Kidney glomerular epithelial cell (primary cell): ENCODE data around the gene FBLN1.
A peak's percentile ranks its signal among the peaks of the same experiment; 100 is the strongest.
"Not testable (repeated sequence)": the region's sequence is repeated elsewhere in the genome, so short reads cannot be mapped to it uniquely, and the experiment has no call there.

ENCODE experiments used
- DNase-seq: peaks from one replicate; lab custom pipeline; 2025; lab: John Stamatoyannopoulos, UW

The FBLN1 gene

GRCh38 chr22:45548991-45549761 lies 46.5 kb downstream of the FBLN1 start:
- DNase-seq = no peak

GRCh38 chr22:45549762-45550378 lies 47.2 kb downstream of the FBLN1 start:
- no peak for DNase-seq

DNA sequence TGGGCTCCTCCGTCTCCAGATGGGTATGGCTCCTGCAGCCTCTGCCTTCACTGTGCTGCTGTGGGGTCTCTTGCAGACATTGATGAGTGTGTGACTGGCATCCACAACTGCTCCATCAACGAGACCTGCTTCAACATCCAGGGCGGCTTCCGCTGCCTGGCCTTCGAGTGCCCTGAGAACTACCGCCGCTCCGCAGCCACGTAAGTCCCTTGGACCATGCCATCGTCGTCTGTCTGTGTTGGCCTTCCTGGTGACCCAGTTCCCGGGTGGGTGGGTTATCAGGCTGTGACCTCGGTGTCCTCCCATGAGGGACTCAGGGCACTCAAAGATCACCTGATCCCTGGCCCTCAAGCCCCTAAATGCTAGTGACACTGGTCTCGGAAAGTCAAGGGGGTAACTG lies 47.7 kb downstream of the FBLN1 start:
- no peak for DNase-seq

- no peak for DNase-seq
Measured at GRCh38 chr22:45550891-45551290, 48.2 kb downstream of the FBLN1 start.

DNA sequence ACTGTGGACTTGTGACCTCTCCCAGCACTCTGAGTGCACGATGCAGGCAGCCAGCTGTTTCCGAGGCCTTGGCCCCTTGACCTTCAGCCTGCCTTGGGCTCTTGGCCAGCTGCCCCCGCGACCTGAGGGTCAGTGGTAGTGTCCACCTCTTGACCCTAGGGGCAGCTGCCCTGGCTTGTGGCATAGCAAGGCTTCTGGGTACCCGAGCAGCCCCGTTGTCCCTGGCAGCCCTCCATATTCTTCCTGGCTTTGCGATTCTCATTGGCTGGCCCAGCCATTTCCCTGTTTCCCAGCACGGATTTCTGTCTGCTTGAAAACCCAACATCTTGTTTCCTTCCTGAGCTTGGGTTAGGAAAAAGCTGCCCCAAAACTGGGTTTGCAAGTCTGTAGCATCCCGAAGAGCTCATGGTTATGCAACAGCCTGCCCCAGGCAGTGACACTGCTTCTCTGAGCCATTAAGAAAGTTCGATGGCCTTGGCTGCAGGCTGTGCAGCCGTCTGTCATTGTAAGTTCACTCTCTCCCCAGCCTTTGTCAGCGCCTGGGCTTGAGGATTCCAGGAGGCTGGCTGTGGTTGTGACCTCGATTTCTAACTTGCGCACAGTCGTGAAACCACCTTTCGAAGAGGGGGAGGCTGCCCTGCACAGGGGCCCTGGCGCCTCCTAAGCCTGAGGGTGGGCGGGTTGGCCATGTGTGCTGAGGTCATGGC lies 48.8 kb downstream of the FBLN1 start:
- no peak for DNase-seq

DNA sequence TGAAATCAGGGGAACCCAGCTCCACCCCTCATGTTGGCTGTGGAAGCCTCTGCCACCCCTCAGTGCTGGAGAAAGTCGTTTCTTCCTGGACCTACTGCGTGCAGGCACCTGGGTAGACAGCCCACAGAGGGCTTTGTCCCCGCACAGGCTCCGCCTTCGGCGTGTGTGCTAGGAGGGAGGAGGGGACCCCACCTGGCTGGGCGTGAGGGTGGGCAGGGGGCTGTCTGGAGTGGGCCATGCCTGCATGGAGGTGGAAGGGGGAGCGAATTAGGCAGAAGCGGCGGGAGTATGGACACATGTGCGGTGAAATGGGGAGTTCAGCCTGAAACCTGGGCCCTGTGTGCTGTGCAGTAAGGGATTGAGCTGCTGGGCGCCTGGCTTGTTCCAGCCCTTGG lies 49.3 kb downstream of the FBLN1 start:
- no peak for DNase-seq

GRCh38 chr22:45552580-45553350 lies 50.1 kb downstream of the FBLN1 start:
- peak; percentile 69 for DNase-seq

DNA sequence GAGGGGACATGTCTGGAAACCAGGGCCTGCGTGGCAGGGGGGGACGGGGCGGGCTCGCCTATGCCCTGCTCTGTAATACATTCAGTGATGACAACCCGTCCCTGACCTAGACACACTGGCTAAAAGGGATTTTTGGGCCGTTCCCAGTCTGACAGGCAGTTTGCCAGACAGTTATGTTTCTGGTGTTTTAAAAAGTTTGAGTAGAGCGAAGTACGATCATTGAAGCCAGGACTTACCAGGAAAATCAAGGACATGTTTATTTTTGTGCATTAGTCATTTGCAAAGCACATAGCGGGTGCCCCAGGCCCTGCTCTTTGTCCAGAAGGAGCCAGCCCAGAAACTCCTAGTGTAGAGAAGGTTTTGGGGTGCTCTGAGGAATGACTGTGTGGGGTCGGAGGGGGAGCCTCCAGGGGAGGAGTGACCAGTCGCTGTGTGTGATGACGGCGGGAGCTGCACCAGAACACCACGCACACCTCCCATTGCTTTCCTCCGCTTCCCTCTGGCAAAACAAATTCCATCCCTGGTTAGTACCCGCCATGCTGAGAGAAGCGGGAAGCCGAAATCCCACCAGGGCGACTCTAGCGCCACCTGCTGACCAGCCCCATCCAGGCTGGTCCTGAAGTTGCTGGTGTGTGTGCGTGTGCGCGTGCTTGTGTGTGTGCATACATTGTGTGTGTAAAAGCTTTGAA lies 50.8 kb downstream of the FBLN1 start:
- peak; percentile 32 for DNase-seq

GRCh38 chr22:45554040-45554406 lies 51.3 kb downstream of the FBLN1 start:
- DNase-seq = no peak

DNA sequence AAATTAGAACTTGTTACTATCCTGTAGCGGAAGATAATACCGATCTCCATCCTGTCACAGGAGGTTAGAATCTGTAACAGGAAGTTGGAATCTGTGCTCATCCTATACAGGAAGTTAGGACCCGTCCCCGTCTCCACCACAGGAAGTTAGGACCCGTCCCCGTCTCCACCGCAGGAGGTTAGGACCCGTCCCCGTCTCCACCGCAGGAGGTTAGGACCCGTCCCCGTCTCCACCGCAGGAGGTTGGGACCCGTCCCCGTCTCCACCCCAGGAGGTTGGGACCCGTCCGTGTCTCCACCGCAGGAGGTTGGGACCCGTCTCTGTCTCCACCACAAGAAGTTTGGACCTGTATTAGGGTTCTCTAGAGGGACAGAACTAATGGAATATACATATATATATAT lies 52.2 kb downstream of the FBLN1 start:
- DNase-seq = no peak

DNA sequence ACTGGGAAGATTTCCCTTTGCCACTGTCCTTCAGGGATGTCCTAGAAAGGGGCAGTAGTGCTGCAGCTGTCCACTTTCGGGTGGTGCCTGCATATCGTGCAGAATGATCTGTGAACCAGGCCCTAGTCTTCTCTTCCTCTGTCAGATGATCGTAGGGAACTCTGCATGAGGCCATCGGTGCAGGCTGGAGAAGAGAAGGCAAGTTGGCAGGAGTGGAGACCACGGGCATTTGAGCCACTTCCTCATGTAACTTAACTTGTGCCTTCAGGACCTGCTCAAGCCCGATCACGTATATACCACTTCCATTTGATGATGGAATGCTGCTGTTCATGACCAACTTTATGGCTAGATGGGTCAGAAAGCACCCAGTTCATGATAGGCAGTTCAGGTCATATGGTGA lies 55.2 kb downstream of the FBLN1 start:
- DNase-seq = not testable (repeated sequence)

- DNase-seq = not testable (repeated sequence)
Measured at GRCh38 chr22:45560092-45560491, 57.4 kb downstream of the FBLN1 start.

DNA sequence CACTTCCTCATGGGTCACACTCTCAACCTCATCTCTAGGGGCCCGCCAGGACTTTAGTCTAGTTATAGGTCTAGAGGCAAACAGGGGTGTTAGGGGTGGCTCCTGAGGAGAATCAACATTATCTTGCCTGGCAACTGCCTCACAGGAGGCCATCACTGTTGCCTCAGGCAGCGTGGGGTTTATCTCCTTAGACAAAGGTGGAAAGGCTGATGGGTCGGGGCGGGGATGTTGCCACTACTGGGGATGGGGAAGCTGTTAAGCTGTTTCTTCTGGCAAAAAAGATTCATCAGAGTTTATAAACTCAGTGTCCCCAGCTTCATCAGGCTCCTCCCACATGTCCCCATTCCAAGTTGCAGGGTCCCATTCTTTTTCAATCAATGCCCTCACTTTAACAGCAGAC lies 58.1 kb downstream of the FBLN1 start:
- not testable (repeated sequence) for DNase-seq

DNA sequence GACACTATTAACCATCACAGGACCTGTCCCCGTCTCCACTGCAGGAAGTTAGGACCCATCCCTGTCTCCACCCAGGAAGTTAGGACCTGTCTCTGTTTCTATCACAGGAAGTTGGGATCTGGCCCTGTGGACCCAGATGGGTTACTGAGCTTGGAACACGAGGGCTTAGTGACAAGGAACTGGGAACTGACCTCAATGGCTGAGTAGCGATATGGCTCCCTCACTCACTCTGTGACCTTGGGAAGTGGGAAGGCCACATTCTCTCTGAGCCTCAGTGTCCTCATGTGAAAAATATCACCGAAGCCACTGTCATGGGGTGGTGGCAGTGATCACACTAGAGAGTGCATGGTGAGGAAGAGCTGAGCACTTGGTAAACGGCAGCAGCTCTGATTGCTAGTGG lies 59.4 kb downstream of the FBLN1 start:
- no peak for DNase-seq

GRCh38 chr22:45562537-45563361 lies 60.1 kb downstream of the FBLN1 start:
- no peak for DNase-seq

GRCh38 chr22:45563362-45564040 lies 60.8 kb downstream of the FBLN1 start:
- no peak for DNase-seq

DNA sequence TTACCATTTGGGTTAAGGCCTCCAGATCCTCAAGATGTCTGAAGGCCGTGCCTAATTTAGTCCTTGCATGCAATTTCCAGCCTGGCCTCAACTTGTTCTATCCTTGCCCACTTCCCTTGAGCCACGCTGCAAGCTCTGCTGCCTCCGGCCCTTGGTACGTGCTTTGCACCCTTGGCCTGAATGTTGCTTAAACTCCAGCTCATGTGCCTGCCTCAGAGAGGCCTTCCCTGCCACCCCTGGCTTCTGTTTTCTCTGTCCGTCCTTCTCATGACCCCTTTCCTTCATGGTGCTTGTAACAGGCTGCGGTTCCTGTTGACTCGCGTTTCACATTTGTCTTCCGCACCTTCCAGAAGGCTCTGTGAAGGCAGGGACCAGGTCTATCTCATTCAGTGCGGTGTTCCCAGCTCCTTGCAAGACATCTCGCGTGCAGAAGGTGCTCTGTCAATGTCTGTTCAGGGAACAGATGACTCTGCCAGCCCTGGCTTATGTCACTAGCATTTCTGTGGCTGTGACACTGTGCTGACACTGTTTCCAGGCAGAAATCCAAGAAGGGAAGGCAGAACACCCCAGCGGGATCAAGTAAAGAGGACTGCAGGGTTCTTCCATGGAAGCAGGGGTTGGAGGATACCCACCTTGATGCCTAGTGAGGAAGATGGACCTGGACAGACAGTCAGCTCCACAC lies 61.8 kb downstream of the FBLN1 start:
- DNase-seq = no peak

GRCh38 chr22:45565171-45565570 lies 62.5 kb downstream of the FBLN1 start:
- DNase-seq = no peak

- no peak for DNase-seq
Measured at GRCh38 chr22:45565973-45566372, 63.3 kb downstream of the FBLN1 start.

- no peak for DNase-seq
Measured at GRCh38 chr22:45568213-45568612, 65.5 kb downstream of the FBLN1 start.
